Occipital lobe (tissue), 2 donors: ENCODE measurements around the gene TSC2. TPM values are rescaled to one million over a fixed set of nuclear protein-coding genes. Genes with fewer than 3 reads are reported as not detected.

Experiments
- DNase-seq: peaks from one replicate; lab custom pipeline; 2025; lab: John Stamatoyannopoulos, UW
- total RNA-seq: library from RNA; depleted of rRNA; stranded (reverse); fragments of >200 nt; gene quantifications from one replicate; pipeline ENCODE4 v1.2.3, GENCODE V29; 2014

TSC2 gene
- 47.3 TPM for total RNA-seq

DNA sequence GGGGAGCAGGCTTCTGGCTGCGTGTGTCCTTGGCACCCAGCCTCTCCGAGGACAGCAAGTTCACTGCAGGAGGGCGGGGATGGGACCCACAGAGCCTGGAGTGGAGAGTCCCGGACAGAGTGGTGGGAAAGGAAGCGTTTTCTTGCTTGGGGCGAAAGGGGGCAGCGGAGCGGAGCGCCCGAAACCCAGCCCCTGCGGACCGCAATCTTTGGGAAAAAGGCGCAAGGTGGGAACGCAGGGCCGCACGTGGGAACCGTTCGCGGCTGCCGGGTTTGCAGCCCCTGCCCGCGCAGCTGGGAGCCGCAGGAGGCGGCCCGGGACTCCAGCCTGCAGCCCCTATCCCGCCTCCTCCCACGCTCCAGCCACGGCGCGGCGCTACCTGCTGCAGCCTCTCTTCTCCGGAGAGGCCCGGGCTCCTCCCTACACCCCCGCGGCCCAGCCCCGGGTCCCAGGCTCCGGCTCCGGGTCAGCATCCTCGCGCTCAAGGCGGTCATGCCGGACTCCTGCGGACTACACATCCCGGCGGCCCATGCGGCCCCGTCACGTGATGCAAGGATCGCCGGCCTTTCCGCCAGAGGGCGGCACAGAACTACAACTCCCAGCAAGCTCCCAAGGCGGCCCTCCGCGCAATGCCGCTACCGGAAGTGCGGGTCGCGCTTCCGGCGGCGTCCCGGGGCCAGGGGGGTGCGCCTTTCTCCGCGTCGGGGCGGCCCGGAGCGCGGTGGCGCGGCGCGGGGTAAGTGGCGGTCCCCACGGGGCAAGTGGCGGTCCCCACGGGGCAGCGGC, at the start of gene TSC2, which contains the start of gene NTHL1:
TSC2 (plus strand) TSS at position 656 of the 786 bp plus-strand sequence. CDS start 631 bp downstream, outside the sequence.
NTHL1 (minus strand) TSS at position 505 of the 786 bp plus-strand sequence; CDS start at position 494, 11 bp downstream.
- DNase-seq = peak; percentile 93

DNA sequence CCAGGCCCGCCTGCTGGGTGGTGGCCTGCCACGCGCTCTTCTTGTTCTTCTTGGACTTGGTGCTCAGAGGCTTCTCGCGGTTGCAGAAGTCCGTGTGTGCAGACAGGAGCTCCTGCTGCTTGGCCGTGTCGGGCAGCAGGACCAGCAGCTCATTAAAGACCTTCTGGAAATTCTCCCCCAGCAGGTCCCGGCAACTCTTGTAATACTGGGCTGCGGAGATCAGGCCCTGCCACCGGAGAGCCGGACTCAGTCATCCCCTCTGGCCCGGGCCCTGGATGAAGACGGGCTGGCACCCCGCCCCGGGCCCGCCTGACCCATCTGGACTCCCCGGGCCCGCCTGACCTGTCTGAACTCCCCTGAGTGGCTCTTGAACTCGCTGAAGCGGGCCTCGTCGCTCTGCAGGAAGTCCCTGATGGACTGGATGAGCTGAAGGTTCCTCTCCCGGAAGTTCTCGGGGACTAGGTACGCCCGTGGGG, 49.4 kb upstream of the TSC2 start:
- DNase-seq = no peak

- no peak for DNase-seq
These were observed 48.7 kb upstream of the TSC2 start for GRCh38 chr16:1998852-1999801.

GRCh38 chr16:1999866-2000514, 47.8 kb upstream of the TSC2 start:
- DNase-seq = no peak

DNA sequence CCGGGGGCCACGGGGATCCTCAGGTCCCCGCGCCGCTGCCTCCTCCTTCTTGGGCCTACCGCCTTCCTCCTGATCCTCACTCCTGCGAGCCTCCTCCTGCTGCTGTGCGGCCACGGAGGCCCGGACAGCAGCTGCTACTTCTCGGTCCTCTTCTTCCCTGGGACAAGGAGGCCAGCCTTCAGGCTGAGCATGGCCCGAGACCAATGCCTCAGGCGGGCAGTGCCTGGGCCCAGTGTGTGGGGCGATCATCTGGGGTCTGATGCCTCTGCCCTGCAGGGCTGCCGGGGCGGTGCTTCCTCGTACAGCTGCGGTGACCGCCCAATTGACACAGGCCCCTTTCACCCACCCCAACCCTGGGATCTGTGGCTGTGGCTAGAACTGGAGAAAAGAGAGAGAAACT, 46.8 kb upstream of the TSC2 start:
- no peak for DNase-seq

DNA sequence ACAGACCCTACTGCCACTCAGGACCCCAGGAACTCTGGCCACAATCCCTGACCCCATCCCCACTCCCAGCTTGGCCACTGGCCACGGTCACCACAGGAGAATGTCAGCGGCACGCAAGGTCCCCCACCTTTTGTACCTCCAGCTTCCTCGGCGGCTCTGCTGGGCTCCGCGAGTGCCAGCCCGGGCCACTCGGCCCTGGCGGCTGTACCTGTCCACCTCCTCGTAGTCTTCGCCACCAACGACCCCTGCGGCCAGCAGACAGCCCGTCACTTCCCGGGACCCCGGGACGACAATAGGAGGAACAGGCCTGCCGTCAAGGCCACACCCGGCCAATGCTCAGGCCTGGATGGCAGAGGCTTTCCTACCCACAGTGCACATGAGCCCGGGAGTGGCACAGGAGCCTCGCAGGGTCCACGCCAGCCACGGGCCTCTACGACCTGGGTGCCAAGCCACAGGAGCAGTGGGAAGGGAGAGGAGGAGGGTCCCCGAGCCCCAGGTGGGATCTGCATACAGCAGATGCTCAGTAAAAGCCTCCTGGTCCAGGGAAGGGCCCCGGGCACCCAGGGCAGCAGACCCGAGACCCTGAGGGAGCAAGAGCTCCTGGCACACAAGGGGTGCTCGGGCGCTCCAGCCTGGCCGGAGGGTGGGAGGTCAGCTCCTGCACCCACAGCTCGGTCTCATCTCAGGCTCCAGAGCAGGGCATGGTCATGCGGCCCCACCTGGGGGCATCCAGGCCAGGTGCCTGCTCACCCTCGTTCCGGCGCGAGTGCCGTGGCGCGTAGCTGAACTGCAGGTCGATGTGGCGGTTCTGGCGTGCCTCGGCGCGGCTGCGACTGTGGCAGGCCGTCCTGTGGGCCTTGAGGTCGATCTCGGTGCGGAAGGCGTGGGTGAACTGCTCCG, 46.1 kb upstream of the TSC2 start:
- no peak for DNase-seq

GRCh38 chr16:2002406-2003230, 45.2 kb upstream of the TSC2 start:
- DNase-seq = no peak

DNA sequence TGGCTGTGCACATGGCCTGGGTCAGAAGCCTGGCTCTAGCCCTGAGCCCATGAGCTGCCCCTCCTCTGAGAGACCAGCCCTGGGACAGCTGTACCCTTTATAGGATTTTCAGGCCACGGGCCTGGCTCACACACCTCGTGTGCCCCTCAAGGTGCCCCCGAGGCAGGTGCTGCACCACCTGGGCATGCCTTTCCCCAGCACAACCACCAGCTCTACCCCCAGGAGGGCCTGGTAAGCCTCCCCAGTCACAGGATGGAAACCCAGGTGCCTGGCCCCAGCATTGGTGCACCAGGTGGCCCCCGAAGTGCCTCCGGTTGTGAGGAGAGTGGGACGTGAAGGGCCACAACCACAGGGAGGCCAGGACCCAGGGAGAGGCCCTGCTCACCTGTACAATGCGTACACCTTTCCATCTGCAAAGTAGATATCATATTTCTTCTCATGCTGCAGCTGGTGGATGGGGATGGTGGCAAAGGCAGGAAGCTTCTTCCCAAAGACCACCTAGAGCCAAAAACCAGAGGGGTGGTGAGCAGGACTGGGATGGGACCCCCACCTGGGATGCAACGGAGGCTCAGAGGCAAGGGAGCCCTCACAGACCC, 44.5 kb upstream of the TSC2 start:
- no peak for DNase-seq

- DNase-seq = peak; percentile 49
These were observed 43.8 kb upstream of the TSC2 start for GRCh38 chr16:2003827-2004641.

GRCh38 chr16:2004795-2005517, 42.8 kb upstream of the TSC2 start:
- no peak for DNase-seq

DNA sequence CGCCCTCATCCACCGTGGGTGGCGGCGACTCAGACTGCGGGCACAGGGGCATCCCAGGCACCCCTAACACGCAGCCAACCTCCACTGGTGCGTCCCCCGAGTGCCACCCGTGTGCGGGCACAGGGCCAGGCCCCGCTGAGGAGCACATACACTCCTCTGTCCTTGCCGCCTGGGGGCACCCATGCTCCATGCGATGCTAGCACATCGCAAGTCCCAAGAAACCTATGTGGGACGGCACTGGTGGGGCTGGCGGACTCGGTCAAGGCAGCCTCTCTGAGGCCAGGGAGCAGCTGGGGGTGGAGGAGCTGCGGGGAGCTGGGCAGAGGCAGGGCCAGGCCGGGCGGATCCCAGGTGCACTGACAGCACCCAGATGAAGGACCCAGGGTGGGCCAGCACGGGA, 42.1 kb upstream of the TSC2 start:
- DNase-seq = no peak

- DNase-seq = no peak
These were observed 41.5 kb upstream of the TSC2 start for GRCh38 chr16:2006317-2006716.

DNA sequence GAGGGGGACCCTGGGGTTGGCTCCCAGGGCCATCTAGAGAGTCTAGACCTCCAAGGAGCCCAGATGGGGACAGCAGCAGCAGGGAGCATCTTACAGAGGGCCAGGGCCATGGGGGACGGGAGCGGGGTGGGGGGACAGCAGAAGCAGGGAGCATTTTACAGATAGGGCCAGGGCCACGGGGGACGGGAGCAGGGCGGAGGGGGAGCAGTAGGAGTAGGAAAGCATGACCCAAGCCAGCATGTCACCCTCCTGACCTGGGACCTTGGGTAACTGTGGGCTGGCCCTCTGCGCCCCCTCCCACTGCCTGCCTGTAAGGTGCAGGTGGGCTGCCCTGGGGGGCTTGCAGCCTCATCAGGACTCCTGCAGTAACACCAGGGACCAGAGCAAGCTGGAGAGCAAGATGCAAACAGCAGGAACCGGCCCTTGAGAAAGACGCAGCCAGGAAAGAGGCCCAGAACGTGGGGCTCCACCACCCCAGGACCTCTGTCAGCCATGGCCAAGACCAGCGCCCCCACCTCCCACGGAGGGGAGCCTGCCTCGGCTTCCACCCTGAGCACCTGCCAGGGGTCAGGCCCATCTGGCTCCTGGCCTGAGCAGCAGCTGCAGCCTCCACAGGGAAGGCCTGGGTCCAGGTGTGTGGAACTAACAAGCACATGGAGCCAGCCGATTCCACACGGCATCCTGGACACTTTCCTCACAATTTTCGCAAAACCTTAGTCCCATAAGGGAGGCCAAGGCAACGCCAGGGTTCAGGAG, 40.5 kb upstream of the TSC2 start:
- DNase-seq = no peak

DNA sequence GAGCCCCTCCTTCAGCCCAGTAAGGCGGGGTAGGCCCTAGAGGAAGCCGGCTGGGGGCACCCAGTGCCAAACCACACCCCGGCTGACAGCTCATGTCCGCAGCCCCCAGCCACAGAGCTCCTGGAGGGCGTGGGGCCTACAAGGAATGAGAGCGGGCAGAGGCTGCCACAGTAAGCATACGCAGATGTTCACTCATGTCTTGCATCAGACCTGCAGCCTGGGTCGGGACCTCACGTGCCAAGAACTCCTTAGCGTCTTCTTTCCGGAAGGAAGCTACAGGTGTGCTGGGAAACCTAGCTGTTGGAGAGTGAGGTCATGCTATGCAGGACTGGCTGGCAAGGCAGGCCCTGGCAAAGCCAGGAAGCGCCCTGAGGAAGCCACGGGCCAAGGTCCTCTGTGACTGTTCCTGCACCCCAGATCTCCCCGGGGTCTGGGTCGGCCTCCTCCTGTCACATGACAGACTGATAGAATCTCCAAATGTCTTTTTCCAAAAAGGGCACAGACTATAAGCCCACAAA, 39.7 kb upstream of the TSC2 start:
- DNase-seq = no peak

GRCh38 chr16:2008631-2009163, 39.1 kb upstream of the TSC2 start:
- no peak for DNase-seq

GRCh38 chr16:2009164-2009711, 38.5 kb upstream of the TSC2 start:
- no peak for DNase-seq
